ENCODE data around the gene UCHL1.
"Not testable (repeated sequence)": the region's sequence is repeated elsewhere in the genome, so short reads cannot be mapped to it uniquely, and the experiment has no call there.

The UCHL1 gene

DNA sequence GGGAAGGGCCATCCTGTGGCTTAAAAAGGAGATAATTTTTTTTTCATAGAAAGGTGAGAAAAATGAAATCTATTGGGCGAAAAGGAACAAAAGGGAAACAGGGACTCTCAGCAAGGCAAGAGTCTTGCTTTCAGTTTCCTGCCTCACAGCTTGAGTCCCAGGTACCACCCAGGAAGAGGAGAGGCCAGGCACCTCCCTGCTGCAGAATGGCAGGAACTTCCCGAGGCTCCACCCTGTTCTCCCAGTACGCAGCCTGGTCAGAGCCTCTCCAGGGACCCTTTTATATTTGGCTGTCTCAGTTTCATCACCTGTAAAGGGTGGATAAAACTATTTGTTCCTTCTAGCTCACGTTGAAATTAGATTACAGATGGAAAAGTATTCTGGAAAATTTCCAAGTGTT is 33.8 kb downstream of the UCHL1 start:
- DNase-seq (ENCODE audit: low spot score), result no peak

DNA sequence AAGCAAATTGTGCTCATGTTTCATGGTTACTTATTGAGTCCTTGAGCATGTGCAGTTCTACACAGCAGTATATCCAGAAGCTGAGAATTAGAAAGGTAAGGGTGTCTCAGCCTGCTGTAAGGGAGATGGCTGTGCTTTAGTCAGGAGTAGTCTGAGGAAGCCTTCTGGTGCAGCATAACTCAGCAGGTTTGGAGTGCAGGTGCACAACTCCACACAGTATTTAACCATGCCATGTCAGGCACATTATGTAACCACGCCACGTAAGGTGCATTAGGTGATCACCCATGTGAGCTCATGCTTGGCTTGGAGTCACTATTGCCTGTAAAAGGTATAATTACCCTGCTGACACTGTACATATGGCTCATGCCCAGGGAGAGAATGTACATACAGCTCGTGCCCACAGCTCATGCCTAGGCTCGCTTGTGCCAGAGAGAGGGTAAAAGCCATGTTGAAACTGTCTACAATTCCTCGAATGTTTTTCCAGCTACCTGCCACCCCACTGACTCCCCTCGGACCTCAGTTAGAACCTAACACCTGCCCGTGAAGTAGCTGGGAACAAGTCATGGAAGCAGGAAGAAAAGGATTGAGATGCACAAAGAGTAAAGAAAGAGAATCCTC is 37.8 kb downstream of the UCHL1 start:
- DNase-seq (ENCODE audit: low spot score), result no peak

DNA sequence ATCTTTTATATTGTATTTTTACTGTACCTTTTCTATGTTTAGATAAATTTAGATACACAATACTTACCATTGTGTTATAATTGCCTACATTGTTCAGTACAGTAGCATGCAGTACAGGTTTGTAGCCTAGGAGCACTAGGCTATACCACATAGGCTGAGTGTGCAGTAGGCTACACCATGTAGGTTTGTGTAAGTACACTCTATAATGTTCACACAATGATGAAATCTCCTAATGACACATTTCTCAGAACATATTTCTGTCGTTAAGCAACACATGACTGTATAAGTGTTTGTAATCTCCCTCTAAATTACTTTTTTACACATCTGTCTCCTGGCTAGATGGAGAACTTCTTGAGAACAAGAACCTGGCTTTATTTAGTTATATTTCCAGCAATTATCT is 40.3 kb downstream of the UCHL1 start:
- DNase-seq (ENCODE audit: low spot score), result no peak

DNA sequence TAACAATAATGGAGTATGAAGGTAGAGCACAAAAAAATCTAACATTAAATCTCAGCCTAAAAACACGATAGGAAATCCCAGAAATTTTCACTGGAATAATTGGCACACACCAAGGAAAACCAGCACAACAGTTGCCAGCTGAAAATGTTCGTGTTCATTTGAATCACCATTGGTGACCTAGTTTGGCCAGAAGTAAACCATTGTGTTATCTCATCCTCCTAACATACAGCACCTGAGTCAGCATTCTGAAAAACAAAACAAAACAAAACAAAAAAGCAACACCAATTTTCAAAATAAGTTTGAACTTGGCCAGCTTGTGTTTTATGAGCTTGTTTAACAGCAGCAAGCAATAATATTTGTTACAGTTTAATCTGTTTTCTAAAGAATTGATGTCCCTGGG is 41.1 kb downstream of the UCHL1 start:
- DNase-seq (ENCODE audit: low spot score), result no peak

DNA sequence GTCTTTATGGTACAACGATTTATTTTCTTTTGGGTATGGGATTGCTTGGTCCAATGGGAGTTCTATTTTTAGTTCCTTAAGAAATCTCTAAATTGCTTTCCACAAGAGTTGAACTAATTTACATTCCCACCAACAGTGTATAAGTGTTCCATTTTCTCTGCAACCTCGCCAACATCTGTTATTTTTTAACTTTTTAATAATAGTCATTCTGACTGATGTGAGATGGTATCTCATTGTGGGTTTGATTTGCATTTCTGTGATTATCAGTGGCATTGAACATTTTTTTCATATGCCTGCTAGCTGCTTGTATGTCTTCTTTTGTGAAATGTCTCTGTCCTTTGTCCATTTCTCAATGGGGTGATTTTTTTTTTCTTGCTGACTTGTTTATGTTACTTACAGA is 42.8 kb downstream of the UCHL1 start:
- no peak for DNase-seq (ENCODE audit: low spot score)

DNA sequence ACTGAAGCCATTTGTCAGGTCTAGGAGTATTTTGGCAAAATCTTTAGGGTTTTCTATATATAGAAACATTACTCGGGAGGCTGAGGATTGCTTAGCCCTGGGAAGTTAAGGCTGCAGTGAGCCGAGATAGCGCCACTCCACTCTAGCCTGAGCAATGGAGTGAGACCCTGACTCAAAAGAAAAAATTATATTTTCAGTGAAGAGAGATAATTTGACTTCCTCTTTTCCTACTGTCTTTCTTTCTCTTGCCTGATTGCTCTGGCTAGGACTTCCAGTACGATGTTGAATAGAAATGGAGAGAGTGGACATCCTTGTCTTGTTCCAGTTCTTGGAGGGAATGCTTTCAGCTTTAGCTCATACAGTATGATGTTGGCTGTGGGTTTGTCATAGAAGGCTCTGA is 44.4 kb downstream of the UCHL1 start:
- no peak for DNase-seq (ENCODE audit: low spot score)

DNA sequence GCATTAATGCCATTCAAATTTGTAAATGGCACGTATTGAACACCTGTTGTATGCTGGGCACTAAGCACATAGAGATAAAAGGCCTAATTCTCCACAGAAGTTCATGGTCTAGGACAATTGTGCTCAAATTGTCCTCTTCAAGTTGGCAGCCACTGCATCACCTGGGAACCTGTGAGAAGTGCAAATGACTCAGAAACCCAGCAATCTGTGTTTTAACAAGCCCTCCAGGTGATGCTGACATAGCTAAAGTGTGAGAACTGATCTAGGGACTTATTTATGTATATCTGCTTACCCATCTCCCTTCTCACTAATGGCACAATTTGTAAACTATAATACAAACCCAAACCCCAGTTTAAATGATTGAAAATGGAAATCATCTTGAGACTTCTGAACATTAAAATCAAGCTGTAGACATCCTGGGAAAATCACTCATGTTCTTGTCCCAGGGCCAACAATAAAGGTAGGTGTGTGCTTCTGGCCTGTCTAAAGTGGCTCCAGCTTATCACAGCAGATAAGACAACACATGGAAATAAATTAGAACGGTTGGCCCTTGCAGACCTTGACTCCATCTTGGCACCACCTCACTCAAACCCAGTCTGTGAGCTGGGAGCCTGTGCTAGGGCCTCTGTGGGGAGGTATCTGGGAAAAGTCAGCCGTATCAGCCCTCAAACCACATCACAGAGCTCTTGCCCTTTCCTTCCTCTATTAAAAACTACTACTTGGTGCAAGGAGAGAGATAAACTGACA is 46.8 kb downstream of the UCHL1 start:
- DNase-seq (ENCODE audit: low spot score), result no peak

DNA sequence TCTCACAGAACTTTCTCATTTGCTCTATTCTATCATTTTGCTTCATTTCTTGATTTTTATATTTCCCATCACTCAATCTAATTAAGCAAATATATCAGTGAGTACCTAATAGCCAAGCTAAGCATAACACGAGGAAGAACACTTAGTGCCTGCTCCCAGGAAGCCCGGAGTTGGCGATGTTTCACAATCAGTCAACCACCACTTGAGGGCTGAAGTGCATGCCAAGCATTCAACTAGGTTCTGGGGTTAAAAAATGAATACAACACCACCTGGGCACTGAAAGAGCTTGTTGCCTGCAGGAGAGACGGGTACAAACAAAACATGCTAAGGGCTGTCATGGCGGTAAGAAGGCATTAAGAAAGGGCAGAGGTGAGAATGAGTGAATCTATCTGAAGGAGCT is 47.5 kb downstream of the UCHL1 start:
- no peak for DNase-seq (ENCODE audit: low spot score)

DNA sequence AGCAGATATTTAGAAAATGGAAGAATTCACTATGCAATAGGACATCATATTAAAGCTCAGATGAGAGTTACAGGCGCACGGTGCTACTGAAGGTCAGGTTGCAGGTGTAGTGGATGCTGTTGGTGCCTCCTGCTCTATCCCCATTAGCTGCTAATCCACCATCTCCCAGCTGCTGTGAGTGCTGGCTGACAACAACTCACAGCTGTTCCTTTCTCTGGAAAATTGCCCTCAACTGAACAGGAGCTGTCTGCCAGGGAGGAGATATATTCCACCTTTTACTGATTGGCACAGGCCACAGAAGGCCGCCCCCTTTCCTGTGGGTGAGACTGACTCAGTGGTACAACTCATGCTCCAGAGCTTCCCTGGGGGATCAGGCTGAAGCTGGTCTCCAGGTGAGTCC is 48.7 kb downstream of the UCHL1 start:
- no peak for DNase-seq (ENCODE audit: low spot score)

DNA sequence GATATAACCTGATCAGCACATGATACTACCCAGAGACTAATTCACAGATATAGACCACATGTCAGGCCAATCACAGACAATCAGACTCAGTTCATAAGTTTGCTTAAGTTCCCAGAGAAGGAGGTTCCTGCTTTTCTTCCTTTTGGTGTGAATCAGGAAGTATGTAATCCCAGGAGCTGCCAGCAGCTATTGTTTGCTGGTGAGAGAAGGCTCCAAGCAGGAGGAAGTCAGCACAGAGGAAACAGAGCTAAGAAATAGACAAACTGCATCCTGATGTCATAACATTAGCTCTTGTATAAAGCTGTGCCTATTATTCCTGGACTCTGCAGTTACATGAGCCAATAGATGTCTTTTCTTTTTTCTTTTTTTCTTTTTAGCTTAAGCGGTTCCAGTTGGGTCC is 50.9 kb downstream of the UCHL1 start:
- no peak for DNase-seq (ENCODE audit: low spot score)

DNA sequence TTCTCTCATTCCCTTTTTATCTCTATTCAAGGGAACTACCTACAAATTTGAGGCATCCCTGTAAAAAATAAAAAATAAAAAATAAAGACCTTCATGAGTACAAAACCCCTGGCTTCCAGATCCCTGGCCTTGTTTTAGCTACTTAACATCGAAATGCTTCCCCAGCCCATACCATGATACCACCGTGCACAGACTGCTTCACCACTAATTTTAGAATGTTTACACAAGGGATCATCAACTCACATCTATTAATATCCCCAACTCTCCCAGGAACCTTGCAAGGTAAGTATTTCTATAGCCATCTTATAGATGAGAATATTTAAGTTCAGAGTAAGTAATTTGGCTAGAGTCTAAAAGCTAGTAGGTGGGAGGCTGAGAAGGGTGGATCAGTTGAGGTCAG is 51.7 kb downstream of the UCHL1 start:
- no peak for DNase-seq (ENCODE audit: low spot score)

DNA sequence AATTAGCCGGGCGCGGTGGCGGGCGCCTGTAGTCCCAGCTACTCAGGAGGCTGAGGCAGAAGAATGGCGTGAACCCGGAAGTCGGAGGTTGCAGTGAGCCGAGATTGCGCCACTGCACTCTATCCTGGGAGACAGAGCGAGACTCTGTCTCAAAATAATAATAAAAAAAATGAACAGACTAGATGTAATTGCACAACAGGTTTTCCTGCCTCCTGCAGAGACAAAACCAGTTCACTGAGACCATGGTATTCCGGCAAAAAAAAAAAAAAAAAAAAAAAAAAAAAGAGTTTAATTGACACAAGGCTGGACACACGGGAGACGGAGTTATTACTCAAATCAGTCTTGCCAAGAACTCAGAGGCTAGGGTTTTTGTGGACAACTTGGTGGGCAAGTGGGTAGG is 58.7 kb downstream of the UCHL1 start:
- DNase-seq (ENCODE audit: low spot score), result not testable (repeated sequence)

DNA sequence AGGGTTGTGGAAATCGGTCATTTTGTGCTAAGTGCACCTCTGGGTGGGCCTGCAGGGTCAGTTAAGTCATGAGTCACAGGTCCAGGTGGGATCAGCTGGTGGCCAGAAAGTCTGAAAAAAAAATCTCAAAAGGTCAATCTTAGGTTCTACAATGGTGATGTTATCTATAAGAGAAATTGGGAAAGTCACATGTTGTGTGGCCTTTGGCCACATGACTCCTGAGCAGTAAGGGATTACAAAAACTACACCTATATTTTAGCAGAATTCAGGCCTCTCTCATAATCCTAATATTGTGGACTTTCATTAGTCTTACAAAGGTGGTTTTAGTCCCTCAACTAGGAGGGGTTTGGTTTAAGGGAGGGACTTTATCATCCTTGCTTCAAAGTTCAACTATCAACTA is 59.1 kb downstream of the UCHL1 start:
- no peak for DNase-seq (ENCODE audit: low spot score)

All from activated CD4-positive, alpha-beta T cell treated with anti-CD3 and anti-CD28 coated beads, Interleukin-2, Interleukin-4, amounts not matched to agents 100 ng/mL and 50 ng/mL, durations not matched to agents 16 hours and 8 hours (primary cell).